Measurements from ENCODE around the gene CLEC3B.
"Not testable (repeated sequence)": the region's sequence is repeated elsewhere in the genome, so short reads cannot be mapped to it uniquely, and the experiment has no call there.

Gene CLEC3B

GRCh38 chr3:45035441-45036301 lies 9.6 kb downstream of the CLEC3B start:
- DNase-seq (ENCODE audit: low read depth) = no peak

GRCh38 chr3:45037720-45038455 lies 11.8 kb downstream of the CLEC3B start:
- peak; percentile 95 for DNase-seq (ENCODE audit: low read depth)

- DNase-seq (ENCODE audit: low read depth) = no peak
Observed at GRCh38 chr3:45041666-45042065, 15.6 kb downstream of the CLEC3B start.

GRCh38 chr3:45042162-45042561 lies 16.1 kb downstream of the CLEC3B start:
- DNase-seq (ENCODE audit: low read depth) = no peak

GRCh38 chr3:45043728-45044299 lies 17.7 kb downstream of the CLEC3B start:
- peak; percentile 88 for DNase-seq (ENCODE audit: low read depth)

GRCh38 chr3:45048244-45048643 lies 22.1 kb downstream of the CLEC3B start:
- no peak for DNase-seq (ENCODE audit: low read depth)

GRCh38 chr3:45049807-45050206 lies 23.7 kb downstream of the CLEC3B start:
- DNase-seq (ENCODE audit: low read depth) = no peak

- no peak for DNase-seq (ENCODE audit: low read depth)
Observed at GRCh38 chr3:45051685-45052084, 25.6 kb downstream of the CLEC3B start.

GRCh38 chr3:45053805-45054195 lies 27.7 kb downstream of the CLEC3B start:
- not testable (repeated sequence) for DNase-seq (ENCODE audit: low read depth)

GRCh38 chr3:45054196-45054857 lies 28.2 kb downstream of the CLEC3B start:
- DNase-seq (ENCODE audit: low read depth) = peak; percentile 54

- DNase-seq (ENCODE audit: low read depth) = peak; percentile 52
Observed at GRCh38 chr3:45055032-45055410, 28.9 kb downstream of the CLEC3B start.

GRCh38 chr3:45055411-45056143 lies 29.5 kb downstream of the CLEC3B start:
- peak; percentile 45 for DNase-seq (ENCODE audit: low read depth)

- no peak for DNase-seq (ENCODE audit: low read depth)
Observed at GRCh38 chr3:45056608-45057301, 30.7 kb downstream of the CLEC3B start.

- DNase-seq (ENCODE audit: low read depth) = no peak
Observed at GRCh38 chr3:45057557-45057956, 31.5 kb downstream of the CLEC3B start.

GRCh38 chr3:45059132-45059531 lies 33.0 kb downstream of the CLEC3B start:
- no peak for DNase-seq (ENCODE audit: low read depth)

GRCh38 chr3:45060165-45060892 lies 34.2 kb downstream of the CLEC3B start:
- no peak for DNase-seq (ENCODE audit: low read depth)

- no peak for DNase-seq (ENCODE audit: low read depth)
Observed at GRCh38 chr3:45062697-45063070, 36.6 kb downstream of the CLEC3B start.

GRCh38 chr3:45064512-45065372 lies 38.6 kb downstream of the CLEC3B start:
- DNase-seq (ENCODE audit: low read depth) = peak; percentile 45

GRCh38 chr3:45065373-45065720 lies 39.2 kb downstream of the CLEC3B start:
- no peak for DNase-seq (ENCODE audit: low read depth)
